Esophagus (tissue), 2 donors: Measurements from ENCODE around the gene CHMP6. TPM values are rescaled to one million over a fixed set of nuclear protein-coding genes. Genes with fewer than 3 reads are reported as not detected.
"Not testable (repeated sequence)": the region's sequence is repeated elsewhere in the genome, so short reads cannot be mapped to it uniquely, and the experiment has no call there.

Experiments used
- H3K27ac ChIP-seq, 2 donors: one replicate each; pipeline ENCODE4 v1.5.1; 2013; ENCODE audit warnings: low read depth in 2 of 2, mild to moderate bottlenecking in 2 of 2, inconsistent platforms in 1 of 2, low read length in 1 of 2, moderate library complexity in 1 of 2
- H3K27me3 ChIP-seq, 2 donors: one replicate each; pipeline ENCODE4 v1.6.1; 2013; ENCODE audit warnings: low read length in 2 of 2, control low read depth in 1 of 2, mild to moderate bottlenecking in 1 of 2; ENCODE audit not compliant: insufficient read depth in 2 of 2, control insufficient read depth in 1 of 2
- H3K36me3 ChIP-seq, 2 donors: one replicate each; pipeline ENCODE4 v1.6.1; 2013; ENCODE audit warnings: low read length in 1 of 2; ENCODE audit not compliant: control insufficient read depth in 2 of 2, insufficient read depth in 2 of 2
- H3K4me1 ChIP-seq, 2 donors: one replicate each; pipeline ENCODE4 v1.6.1; 2013; ENCODE audit warnings: low read length in 1 of 2; ENCODE audit not compliant: control insufficient read depth in 2 of 2, insufficient read depth in 2 of 2
- H3K4me3 ChIP-seq, 2 donors: one replicate each; pipeline ENCODE4 v1.5.1; 2013; ENCODE audit warnings: low read length in 2 of 2, mild to moderate bottlenecking in 2 of 2, low read depth in 1 of 2, moderate library complexity in 1 of 2
- H3K9me3 ChIP-seq, 2 donors: one replicate each; pipeline ENCODE4 v1.6.1; 2013; ENCODE audit warnings: mild to moderate bottlenecking in 2 of 2, low read depth in 1 of 2, low read length in 1 of 2, moderate library complexity in 1 of 2; ENCODE audit not compliant: control insufficient read depth in 2 of 2, insufficient read depth in 1 of 2
- WGBS, 2 donors: extraction: QIAGEN DNeasy Blood & Tissue Kit; methylation state at CpG; one replicate each; pipeline ENCODE4 v1.1.7; 2013; 5-methylcytosine and 5-hydroxymethylcytosine counted together
- polyA plus RNA-seq, 2 donors: library from polyadenylated mRNA; stranded (reverse); fragments of 200-250 nt; gene quantifications; one replicate each; pipeline ENCODE4 v1.2.3, GENCODE V29; 2013
- donor health status: healthy with polysubstance abuse.
- donor health status: Bipolar disorder and iron deficiency.

CHMP6 gene
- polyA plus RNA-seq, 2 donors, result 21.5 to 26.7 TPM

DNA sequence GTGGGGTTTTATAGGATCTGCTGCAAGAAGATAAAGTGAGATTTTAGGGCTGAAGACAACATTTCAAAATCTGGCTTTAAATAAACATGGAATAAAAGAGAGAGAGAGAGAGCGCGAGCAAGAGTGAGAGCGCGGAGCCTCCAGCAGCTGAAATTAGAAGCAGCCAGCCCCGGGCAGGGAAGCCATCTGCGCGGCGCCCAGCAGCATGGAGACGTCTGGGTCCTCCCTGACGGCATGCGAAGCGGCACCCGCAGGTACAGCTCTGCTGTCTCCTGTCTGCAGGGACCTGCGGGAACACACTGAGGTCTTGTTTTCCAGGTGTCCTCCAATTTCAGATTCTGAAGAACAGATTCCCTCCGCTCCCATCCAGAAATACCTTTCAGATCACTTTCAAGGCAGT lies 35.4 kb downstream of the CHMP6 start:
- Histone ChIP-seq H3K27me3 (peaks cover 0 to 3% of the 10 kb centered on the region in 2 donors), H3K27ac (no peak overlapping the region), H3K9me3 (no peaks in the 10 kb centered on the region), H3K4me3 (no peak overlapping the region), H3K4me1 (peaks cover 9 to 12% of the 10 kb centered on the region in 2 donors), H3K36me3 (no peaks in the 10 kb centered on the region)
- WGBS, 2 donors, result 43 to 61% methylated on average over 15 of the region's 15 CpGs

- no peak overlapping the region for H3K4me3 ChIP-seq
- H3K36me3 ChIP-seq, result peaks cover 0 to under 1% of the 10 kb centered on the region in 2 donors
- peaks cover 0 to 3% of the 10 kb centered on the region in 2 donors for H3K27me3 ChIP-seq
- no peaks in the 10 kb centered on the region for H3K9me3 ChIP-seq
- H3K27ac ChIP-seq, result no peak overlapping the region
- WGBS, 2 donors, result 38 to 39% methylated on average over 37 of the region's 37 CpGs
- peaks cover 9 to 12% of the 10 kb centered on the region in 2 donors for H3K4me1 ChIP-seq
Measured at GRCh38 chr17:81027591-81028505, 36.2 kb downstream of the CHMP6 start.

GRCh38 chr17:81028506-81028858 lies 36.8 kb downstream of the CHMP6 start:
- WGBS, 2 donors, result 24 to 40% methylated on average over 12 of the region's 12 CpGs
- Histone ChIP-seq H3K36me3 (peaks cover 0 to 4% of the 10 kb centered on the region in 2 donors), H3K4me1 (peaks cover 9 to 11% of the 10 kb centered on the region in 2 donors), H3K27ac (no peak overlapping the region), H3K4me3 (no peak overlapping the region), H3K9me3 (no peaks in the 10 kb centered on the region), H3K27me3 (peaks cover 0 to 3% of the 10 kb centered on the region in 2 donors)

- Histone ChIP-seq H3K9me3 (no peaks in the 10 kb centered on the region), H3K4me1 (peaks cover 6 to 9% of the 10 kb centered on the region in 2 donors), H3K27me3 (peaks cover 0 to 3% of the 10 kb centered on the region in 2 donors), H3K27ac (no peak overlapping the region), H3K4me3 (no peak overlapping the region), H3K36me3 (peaks cover 0 to 4% of the 10 kb centered on the region in 2 donors)
- whole genome bisulfite sequencing, 2 donors, result 91 to 92% methylated on average over 11 of the region's 11 CpGs
Measured at GRCh38 chr17:81029859-81030258, 38.2 kb downstream of the CHMP6 start.

DNA sequence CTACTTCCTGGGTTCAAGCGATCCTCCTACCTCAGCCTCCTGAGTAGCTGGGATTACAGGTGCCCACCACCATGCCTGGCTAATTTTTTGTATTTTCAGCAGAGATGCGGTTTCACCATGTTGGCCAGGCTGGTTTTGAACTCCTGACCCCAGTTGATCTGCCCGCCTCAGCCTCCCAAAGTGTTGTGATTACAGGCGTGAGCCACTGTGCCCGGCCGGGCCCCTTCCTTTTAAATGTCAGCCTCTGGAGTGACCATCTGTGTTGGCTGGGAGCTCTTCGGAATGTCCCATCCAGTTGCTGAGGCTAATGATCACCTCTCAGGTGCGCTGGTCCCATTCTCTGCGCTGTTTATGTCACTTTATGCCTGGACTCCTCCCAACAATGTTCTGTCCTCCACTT lies 38.7 kb downstream of the CHMP6 start:
- H3K27ac ChIP-seq, result not testable (repeated sequence)

DNA sequence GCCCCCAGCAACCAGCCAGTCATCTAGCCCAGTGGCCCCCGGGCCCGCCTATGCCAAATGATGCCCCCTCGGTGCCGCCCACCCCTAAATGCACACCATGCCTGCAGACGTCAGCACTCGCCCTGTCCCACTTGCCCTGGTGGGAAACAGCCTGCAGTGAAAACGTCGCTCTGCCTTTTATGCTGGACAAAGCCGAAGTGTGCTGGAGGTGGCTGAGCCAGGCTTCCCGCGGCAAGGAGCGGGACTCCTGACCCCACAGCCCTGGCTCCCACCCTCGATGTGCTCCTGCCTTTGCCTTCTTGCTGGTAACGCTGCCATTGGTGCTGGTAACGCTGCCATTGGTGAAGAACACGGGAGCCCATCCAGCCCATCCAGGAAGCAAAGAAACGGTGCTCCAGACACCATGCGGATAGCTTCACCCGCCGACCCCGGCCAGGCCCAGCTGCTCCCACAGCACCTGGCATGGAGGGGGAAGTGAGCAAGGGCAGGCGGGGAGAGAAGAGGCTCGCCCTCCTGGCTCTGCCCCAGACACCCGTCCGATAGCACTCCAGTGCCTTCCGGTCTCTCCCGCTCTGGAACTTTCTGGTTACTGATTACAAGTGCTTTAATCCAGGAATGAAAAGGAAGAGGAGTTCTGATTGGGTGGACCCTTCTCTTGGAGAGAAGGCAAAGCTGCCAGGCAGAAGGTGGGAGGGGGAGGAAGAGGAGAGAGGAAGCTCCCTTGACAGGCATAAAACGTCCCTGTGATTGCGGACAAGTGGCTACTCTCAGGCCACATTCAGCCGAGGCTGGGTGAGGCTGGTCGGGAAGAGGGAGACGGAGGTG lies 39.3 kb downstream of the CHMP6 start:
- Histone ChIP-seq H3K4me3 (no peak overlapping the region), H3K36me3 (peaks cover 0 to 4% of the 10 kb centered on the region in 2 donors), H3K4me1 (peaks cover 6 to 9% of the 10 kb centered on the region in 2 donors), H3K9me3 (no peaks in the 10 kb centered on the region), H3K27me3 (peaks cover 0 to 3% of the 10 kb centered on the region in 2 donors), H3K27ac (no peak overlapping the region)
- 62 to 75% methylated on average over 32 of the region's 32 CpGs for WGBS, 2 donors

More for the DNA sequence above, 38.7 kb downstream of the CHMP6 start:
- WGBS, 2 donors, result 89 to 95% methylated on average over 9 of the region's 9 CpGs
- not testable (repeated sequence) for H3K4me1 ChIP-seq, H3K36me3 ChIP-seq, H3K9me3 ChIP-seq, H3K4me3 ChIP-seq, H3K27me3 ChIP-seq

DNA sequence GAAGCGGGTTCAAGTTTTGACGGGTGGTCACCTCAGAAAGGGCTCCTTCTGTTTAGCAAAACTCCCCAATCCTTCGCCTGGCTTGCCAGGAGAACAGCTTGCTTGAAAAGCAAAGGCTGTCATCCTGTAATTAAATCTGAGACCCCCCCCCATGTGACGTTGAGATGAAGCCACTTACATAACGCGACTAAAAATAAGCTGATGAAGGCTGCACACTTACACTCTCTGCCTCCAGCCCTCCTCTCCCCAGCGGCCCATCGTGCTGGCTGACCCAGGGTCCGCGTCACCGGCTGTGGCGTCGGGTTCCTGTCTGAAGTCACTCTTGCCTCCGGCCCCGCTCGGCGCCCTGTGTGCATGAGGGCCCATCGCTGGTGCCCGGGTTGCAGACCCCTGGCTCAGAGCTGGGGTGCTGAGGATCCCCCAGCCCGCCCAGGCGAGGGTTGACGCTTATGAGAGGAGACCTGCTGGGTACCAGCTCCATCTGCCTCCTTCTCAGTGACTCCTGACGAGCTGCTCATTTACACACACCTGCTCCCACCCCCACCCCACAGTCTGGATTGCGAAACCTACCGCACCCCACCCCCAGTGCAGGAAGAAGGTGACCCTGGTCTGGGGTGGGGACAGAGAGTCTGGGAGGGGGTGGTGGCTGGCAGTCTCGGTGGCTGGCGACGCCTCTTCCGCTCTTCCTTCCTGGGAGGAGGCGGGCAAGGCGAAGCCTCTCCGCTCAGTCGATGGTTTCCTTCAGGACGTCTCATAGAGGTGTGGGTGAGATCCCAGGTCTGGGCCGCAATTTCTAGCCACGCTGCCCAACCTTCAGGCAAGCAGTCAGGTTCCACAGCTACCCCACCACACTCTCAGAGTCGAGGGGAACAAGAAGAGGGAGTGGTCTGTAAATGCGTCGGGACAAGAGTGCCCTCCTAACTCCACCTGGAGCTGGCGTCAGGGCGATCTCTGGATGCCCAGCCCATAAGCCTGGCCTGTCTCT lies 40.2 kb downstream of the CHMP6 start:
- no peak overlapping the region for H3K4me3 ChIP-seq
- peaks cover 0 to 3% of the 10 kb centered on the region in 2 donors for H3K27me3 ChIP-seq
- peaks cover 6 to 9% of the 10 kb centered on the region in 2 donors for H3K4me1 ChIP-seq
- no peaks in the 10 kb centered on the region for H3K9me3 ChIP-seq
- no peak overlapping the region for H3K27ac ChIP-seq
- peaks cover 0 to 5% of the 10 kb centered on the region in 2 donors for H3K36me3 ChIP-seq
- 84 to 88% methylated on average over 41 of the region's 41 CpGs for WGBS, 2 donors

GRCh38 chr17:81032641-81033480 lies 41.2 kb downstream of the CHMP6 start:
- Histone ChIP-seq H3K36me3 (peaks cover 0 to 6% of the 10 kb centered on the region in 2 donors), H3K4me1 (peaks cover 3% of the 10 kb centered on the region in 2 donors), H3K27me3 (peaks cover 0 to 3% of the 10 kb centered on the region in 2 donors), H3K4me3 (no peak overlapping the region), H3K9me3 (no peaks in the 10 kb centered on the region), H3K27ac (no peak overlapping the region)
- WGBS, 2 donors, result 87% methylated on average over 34 of the region's 34 CpGs
